Measurements from ENCODE around the gene RHOC.

RHOC gene

DNA sequence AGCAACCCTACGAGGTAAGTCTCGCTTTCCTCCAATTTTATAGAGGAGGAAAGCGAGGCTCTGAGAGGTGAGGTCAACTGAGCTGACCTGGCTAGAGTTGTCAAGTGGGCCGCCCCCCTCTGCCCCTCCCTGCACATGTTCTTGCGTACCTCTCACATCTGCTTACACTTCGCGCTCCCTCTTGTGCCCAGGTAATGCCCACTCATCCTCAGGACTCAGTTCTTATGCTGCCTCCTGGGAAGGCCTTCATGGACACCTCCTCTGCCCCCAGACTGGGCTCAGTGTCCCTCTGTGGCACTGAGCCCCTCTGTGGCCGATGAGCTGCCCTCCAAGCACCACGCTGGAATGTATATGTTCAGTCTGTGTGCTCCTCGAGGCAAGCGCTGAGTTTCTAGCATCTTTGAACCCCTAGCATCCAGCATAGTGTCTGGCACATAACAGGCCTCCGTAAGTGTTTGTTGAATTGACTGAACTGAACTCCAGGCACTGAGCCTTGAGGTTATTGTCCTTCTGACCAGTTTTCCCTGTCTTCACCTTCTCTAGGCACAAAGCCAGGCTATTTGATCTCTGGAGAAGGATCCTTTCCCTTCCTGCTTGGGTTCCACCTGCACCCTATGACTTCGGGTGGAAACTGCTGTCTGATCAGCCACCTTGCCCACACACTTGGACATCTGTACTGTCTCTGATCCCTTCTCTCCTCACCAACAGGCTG lies 19.0 kb downstream of the RHOC start:
- Histone ChIP-seq H3K9me3 (no peaks in the 10 kb centered on the region), H3K27ac (no peak overlapping the region), H3K27me3 (no peaks in the 10 kb centered on the region), H3K36me3 (no peaks in the 10 kb centered on the region), H3K4me3 (ENCODE audit: low read depth in 1 of 2, low read length in 1 of 2) (no peak overlapping the region), H3K4me1 (ENCODE audit: control insufficient read depth in 1 of 2, insufficient read depth in 1 of 2, low read depth in 1 of 2, low read length in 1 of 2) (no peaks in the 10 kb centered on the region)
- TF ChIP-seq, protein P1, sequence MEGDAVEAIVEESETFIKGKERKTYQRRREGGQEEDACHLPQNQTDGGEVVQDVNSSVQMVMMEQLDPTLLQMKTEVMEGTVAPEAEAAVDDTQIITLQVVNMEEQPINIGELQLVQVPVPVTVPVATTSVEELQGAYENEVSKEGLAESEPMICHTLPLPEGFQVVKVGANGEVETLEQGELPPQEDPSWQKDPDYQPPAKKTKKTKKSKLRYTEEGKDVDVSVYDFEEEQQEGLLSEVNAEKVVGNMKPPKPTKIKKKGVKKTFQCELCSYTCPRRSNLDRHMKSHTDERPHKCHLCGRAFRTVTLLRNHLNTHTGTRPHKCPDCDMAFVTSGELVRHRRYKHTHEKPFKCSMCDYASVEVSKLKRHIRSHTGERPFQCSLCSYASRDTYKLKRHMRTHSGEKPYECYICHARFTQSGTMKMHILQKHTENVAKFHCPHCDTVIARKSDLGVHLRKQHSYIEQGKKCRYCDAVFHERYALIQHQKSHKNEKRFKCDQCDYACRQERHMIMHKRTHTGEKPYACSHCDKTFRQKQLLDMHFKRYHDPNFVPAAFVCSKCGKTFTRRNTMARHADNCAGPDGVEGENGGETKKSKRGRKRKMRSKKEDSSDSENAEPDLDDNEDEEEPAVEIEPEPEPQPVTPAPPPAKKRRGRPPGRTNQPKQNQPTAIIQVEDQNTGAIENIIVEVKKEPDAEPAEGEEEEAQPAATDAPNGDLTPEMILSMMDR (IDR thresholded peaks at IDR 0.05) = no peak

DNA sequence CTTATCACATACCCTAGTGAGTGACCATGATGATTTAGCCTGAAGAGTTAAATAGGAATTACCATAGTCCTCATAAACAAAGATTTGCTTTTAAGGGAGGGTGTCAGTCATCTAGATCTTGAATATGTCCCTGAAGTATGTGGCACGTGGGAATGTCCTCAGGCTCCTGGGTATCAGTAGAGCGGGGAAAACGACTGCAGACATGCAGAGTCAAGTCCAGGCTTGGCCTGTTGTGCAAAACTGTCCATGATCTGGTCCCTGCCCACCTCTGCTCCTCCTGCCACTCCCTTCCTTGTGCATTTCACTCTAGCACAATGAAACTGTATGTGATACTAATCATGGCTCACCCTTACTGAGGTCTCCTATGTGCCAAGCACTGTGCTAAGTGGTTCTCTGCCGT lies 19.6 kb downstream of the RHOC start:
- H3K27me3 ChIP-seq = no peaks in the 10 kb centered on the region
- TF ChIP-seq, protein P1 (IDR thresholded peaks at IDR 0.05) = no peak
- H3K4me1 ChIP-seq (ENCODE audit: control insufficient read depth in 1 of 2, insufficient read depth in 1 of 2, low read depth in 1 of 2, low read length in 1 of 2) = no peaks in the 10 kb centered on the region
- H3K36me3 ChIP-seq = no peaks in the 10 kb centered on the region
- H3K4me3 ChIP-seq (ENCODE audit: low read depth in 1 of 2, low read length in 1 of 2) = no peak overlapping the region
- no peaks in the 10 kb centered on the region for H3K9me3 ChIP-seq
- H3K27ac ChIP-seq = no peak overlapping the region

GRCh38 chr1:112686835-112687234 lies 20.1 kb downstream of the RHOC start:
- no peak overlapping the region for H3K27ac ChIP-seq
- H3K9me3 ChIP-seq = no peaks in the 10 kb centered on the region
- TF ChIP-seq, protein P1 (IDR thresholded peaks at IDR 0.05) = no peak
- no peaks in the 10 kb centered on the region for H3K36me3 ChIP-seq
- H3K4me1 ChIP-seq (ENCODE audit: control insufficient read depth in 1 of 2, insufficient read depth in 1 of 2, low read depth in 1 of 2, low read length in 1 of 2) = no peaks in the 10 kb centered on the region
- H3K4me3 ChIP-seq (ENCODE audit: low read depth in 1 of 2, low read length in 1 of 2) = no peak overlapping the region
- no peaks in the 10 kb centered on the region for H3K27me3 ChIP-seq

- H3K27me3 ChIP-seq = no peaks in the 10 kb centered on the region
- H3K4me3 ChIP-seq (ENCODE audit: low read depth in 1 of 2, low read length in 1 of 2) = no peak overlapping the region
- no peaks in the 10 kb centered on the region for H3K36me3 ChIP-seq
- no peak overlapping the region for H3K27ac ChIP-seq
- TF ChIP-seq, protein P1 (IDR thresholded peaks at IDR 0.05) = no peak
- H3K4me1 ChIP-seq (ENCODE audit: control insufficient read depth in 1 of 2, insufficient read depth in 1 of 2, low read depth in 1 of 2, low read length in 1 of 2) = no peaks in the 10 kb centered on the region
- no peaks in the 10 kb centered on the region for H3K9me3 ChIP-seq
Measured at GRCh38 chr1:112686417-112686816, 20.5 kb downstream of the RHOC start.

GRCh38 chr1:112685913-112686312 lies 21.0 kb downstream of the RHOC start:
- H3K27ac ChIP-seq = no peak overlapping the region
- TF ChIP-seq, protein P1 (IDR thresholded peaks at IDR 0.05) = no peak
- H3K36me3 ChIP-seq = no peaks in the 10 kb centered on the region
- no peaks in the 10 kb centered on the region for H3K4me1 ChIP-seq (ENCODE audit: control insufficient read depth in 1 of 2, insufficient read depth in 1 of 2, low read depth in 1 of 2, low read length in 1 of 2)
- H3K27me3 ChIP-seq = no peaks in the 10 kb centered on the region
- H3K4me3 ChIP-seq (ENCODE audit: low read depth in 1 of 2, low read length in 1 of 2) = no peak overlapping the region
- H3K9me3 ChIP-seq = no peaks in the 10 kb centered on the region
